ENCODE data around the gene MREG. TPM values are rescaled to one million over a fixed set of nuclear protein-coding genes. Genes with fewer than 3 reads are reported as not detected.
"Not testable (repeated sequence)": the region's sequence is repeated elsewhere in the genome, so short reads cannot be mapped to it uniquely, and the experiment has no call there.

MREG gene
- polyA plus RNA-seq, 1 donor = 5.5 TPM

DNA sequence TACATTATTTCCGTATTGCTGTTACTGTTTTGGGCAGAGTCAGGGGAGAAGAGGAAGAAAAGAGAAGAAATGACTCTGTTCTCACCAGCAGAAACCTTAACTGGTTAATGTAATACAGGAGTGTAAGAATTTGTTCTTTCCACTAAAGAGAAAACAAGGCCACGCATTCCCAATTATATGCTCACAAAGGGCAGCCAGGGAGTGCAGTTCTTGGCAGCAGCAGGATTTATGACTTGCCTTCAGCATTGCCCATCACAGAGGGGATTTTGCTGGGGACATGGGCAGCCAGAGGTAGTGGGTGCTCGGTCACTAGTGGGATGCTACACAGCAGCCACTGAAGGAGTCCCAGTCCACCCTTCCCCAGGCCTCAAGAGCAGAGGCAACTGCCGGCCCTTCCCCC is 18.4 kb downstream of the MREG start:
- Histone ChIP-seq H3K36me3 (ENCODE audit: control insufficient read depth, insufficient read depth, low read length) (peaks cover 15% of the 10 kb centered on the region), H3K4me1 (ENCODE audit: control insufficient read depth, insufficient read depth, low read length) (no peaks in the 10 kb centered on the region), H3K9me3 (ENCODE audit: control insufficient read depth, low read depth, low read length) (peaks cover 4% of the 10 kb centered on the region), H3K4me3 (ENCODE audit: low read length) (no peak overlapping the region), H3K27ac (ENCODE audit: low read length) (no peak overlapping the region), H3K27me3 (ENCODE audit: control insufficient read depth, insufficient read depth, low read length) (no peaks in the 10 kb centered on the region)
- no CpG with 5 or more reads among the region's 4 CpGs for WGBS (ENCODE audit: insufficient coverage, low lambda C conversion rate)
- no peak for DNase-seq

DNA sequence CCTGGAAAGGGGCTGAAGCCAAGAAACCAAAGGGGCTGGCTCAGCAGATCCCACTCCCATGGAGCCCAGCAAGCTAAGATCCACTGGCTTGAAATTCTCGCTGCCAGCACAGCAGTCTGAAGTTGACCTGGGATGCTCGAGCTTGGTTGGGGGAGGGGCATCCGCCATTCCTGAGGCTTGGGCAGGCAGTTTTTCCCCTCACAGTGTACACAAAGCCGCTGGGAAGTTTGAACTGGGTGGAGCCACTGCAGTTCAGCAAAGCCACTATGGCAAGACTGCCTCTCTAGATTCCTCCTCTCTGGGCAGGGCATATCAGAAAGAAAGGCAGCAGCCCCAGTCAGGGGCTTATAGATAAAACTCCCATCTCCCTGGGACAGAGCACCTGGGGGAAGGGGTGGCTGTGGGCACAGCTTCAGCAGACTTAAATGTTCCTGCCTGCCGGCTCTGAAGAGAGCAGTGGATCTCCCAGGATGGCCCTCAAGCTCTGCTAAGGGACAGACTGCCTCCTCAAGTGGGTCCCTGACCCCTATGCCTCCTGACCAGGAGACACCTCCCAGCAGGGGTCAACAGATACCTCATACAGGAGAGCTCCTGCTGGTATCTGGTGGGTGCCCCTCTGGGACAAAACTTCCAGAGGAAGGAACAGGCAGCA is 24.7 kb downstream of the MREG start:
- not testable (repeated sequence) for H3K27me3 ChIP-seq (ENCODE audit: control insufficient read depth, insufficient read depth, low read length); H3K4me3 ChIP-seq (ENCODE audit: low read length); H3K36me3 ChIP-seq (ENCODE audit: control insufficient read depth, insufficient read depth, low read length); H3K4me1 ChIP-seq (ENCODE audit: control insufficient read depth, insufficient read depth, low read length); H3K27ac ChIP-seq (ENCODE audit: low read length); H3K9me3 ChIP-seq (ENCODE audit: control insufficient read depth, low read depth, low read length); DNase-seq
- no CpG with 5 or more reads among the region's 5 CpGs for WGBS (ENCODE audit: insufficient coverage, low lambda C conversion rate)

DNA sequence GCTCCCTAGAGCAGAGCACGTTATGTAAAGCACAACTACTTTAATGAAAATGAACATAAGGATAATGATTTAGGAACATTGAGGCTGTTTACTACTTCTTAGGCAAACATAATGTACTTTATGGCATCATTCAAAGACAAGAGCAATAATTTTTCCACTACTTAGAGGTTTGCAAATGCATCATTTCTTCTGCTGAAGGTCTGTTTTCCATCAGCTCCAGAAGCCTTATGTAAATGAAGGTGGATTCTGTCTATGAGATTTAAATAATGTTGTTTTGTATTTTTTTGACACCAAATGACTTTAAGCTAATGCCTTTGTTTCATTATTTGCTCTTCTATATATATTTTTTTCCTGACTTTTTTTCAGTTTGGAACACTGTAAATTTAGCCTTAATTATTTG is 28.1 kb downstream of the MREG start:
- Histone ChIP-seq H3K4me3 (ENCODE audit: low read length) (no peak overlapping the region), H3K27ac (ENCODE audit: low read length) (no peak overlapping the region), H3K9me3 (ENCODE audit: control insufficient read depth, low read depth, low read length) (no peaks in the 10 kb centered on the region), H3K27me3 (ENCODE audit: control insufficient read depth, insufficient read depth, low read length) (no peaks in the 10 kb centered on the region), H3K4me1 (ENCODE audit: control insufficient read depth, insufficient read depth, low read length) (no peaks in the 10 kb centered on the region), H3K36me3 (ENCODE audit: control insufficient read depth, insufficient read depth, low read length) (peaks cover 4% of the 10 kb centered on the region)
- no peak for DNase-seq
- WGBS (ENCODE audit: insufficient coverage, low lambda C conversion rate) = no CpG with 5 or more reads among the region's 1 CpG

DNA sequence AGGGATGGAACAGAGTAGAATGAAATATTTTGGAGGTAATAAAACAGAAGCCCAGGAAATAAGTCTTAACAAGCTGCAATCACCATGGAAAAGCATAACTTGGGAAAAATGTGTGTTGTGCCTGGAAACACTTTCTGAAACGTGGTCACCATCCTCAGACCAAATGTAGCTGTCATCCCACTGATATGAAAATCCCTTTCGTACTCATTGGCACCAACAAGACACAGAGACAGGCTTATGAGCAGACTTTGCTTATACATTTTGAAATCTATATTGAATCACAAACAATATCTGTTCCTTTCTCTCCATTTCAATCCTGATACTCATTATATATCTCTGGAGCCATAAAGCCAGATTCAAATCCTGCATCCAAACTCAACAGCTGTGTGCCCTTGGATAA is 28.7 kb downstream of the MREG start:
- H3K4me1 ChIP-seq (ENCODE audit: control insufficient read depth, insufficient read depth, low read length) = no peaks in the 10 kb centered on the region
- WGBS (ENCODE audit: insufficient coverage, low lambda C conversion rate) = no CpG with 5 or more reads among the region's 2 CpGs
- no peaks in the 10 kb centered on the region for H3K9me3 ChIP-seq (ENCODE audit: control insufficient read depth, low read depth, low read length)
- H3K4me3 ChIP-seq (ENCODE audit: low read length) = no peak overlapping the region
- DNase-seq = no peak
- peaks cover 4% of the 10 kb centered on the region for H3K36me3 ChIP-seq (ENCODE audit: control insufficient read depth, insufficient read depth, low read length)
- H3K27me3 ChIP-seq (ENCODE audit: control insufficient read depth, insufficient read depth, low read length) = no peaks in the 10 kb centered on the region
- no peak overlapping the region for H3K27ac ChIP-seq (ENCODE audit: low read length)

DNA sequence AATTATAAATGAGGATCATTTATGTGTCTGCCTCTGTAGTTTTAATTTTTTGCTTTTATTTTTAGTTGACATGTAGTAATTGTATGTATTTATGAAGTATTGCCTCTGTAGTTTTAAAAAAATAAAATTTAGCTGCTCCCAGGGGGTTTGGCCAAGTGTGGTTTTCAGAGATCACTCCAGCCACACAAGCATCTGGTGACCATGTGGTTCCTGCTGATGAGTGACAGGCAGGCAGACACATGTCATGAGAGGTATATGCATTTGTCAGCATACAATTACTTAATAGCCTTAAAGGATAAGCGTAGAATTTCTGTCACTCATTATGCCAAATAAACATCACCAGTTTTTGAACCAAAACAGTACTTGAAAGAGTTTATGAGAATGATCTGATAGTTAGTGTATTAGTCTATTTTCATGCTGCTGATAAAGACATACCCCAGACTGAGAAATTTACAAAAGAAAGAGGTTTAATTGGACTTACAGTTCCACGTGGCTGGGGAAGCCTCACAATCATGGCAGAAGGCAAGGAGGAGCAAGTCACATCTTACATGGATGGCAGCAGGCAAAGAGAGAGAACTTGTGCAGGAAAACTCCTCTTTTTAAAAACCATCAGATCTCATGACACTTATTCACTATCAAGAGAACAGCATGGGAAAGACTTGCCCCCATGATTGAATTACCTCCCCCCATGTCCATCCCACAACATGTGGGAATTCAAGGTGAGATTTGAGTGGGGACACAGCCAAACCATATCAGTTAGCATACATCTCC is 29.6 kb downstream of the MREG start:
- Histone ChIP-seq H3K4me3 (ENCODE audit: low read length) (no peak overlapping the region), H3K9me3 (ENCODE audit: control insufficient read depth, low read depth, low read length) (no peaks in the 10 kb centered on the region), H3K4me1 (ENCODE audit: control insufficient read depth, insufficient read depth, low read length) (no peaks in the 10 kb centered on the region), H3K27ac (ENCODE audit: low read length) (no peak overlapping the region), H3K36me3 (ENCODE audit: control insufficient read depth, insufficient read depth, low read length) (peaks cover 4% of the 10 kb centered on the region), H3K27me3 (ENCODE audit: control insufficient read depth, insufficient read depth, low read length) (no peaks in the 10 kb centered on the region)
- WGBS (ENCODE audit: insufficient coverage, low lambda C conversion rate) = 67% methylated on average over 1 of the region's 2 CpGs
- DNase-seq = no peak

DNA sequence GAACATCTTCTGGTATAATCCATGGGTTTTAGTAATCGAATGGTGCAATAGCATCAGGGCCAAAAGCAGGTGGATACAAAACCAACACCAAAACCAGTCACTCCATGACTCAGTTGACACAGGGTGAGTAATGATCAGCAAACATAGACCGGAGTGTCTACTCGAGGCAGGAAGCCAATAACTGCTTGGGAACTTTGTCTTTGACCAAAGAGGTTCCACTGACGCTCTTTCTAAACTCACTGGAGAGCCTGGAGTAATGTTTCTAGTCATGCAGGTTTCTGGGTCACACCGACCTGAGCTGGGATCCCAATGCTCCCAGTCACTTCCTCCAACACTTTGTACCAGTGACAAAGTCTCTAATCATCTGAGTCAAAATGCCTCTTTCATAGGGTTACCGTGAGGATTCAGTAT is 30.9 kb downstream of the MREG start:
- Histone ChIP-seq H3K36me3 (ENCODE audit: control insufficient read depth, insufficient read depth, low read length) (peaks cover 2% of the 10 kb centered on the region), H3K27me3 (ENCODE audit: control insufficient read depth, insufficient read depth, low read length) (no peaks in the 10 kb centered on the region), H3K4me3 (ENCODE audit: low read length) (no peak overlapping the region), H3K4me1 (ENCODE audit: control insufficient read depth, insufficient read depth, low read length) (no peaks in the 10 kb centered on the region), H3K9me3 (ENCODE audit: control insufficient read depth, low read depth, low read length) (no peaks in the 10 kb centered on the region), H3K27ac (ENCODE audit: low read length) (no peak overlapping the region)
- no peak for DNase-seq
- WGBS (ENCODE audit: insufficient coverage, low lambda C conversion rate) = no CpG with 5 or more reads among the region's 6 CpGs

DNA sequence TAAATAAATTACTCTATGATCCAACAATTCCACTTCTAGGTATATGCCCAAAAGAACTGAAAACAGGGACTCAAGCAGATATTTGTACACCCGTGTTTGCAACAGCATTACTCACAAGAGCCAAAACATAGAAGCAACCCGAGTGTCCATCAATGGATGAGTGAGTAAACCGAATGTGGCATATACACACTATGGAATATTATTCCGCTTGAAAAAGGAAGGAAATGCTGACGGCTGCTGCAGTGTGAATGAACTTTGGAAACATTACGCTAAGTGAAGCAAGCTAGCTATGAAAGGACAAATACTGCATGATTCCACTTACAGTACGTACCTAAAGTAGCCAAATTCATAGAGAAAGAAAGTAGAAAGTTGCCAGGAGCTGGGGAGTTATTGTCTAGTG is 32.2 kb downstream of the MREG start:
- H3K9me3 ChIP-seq (ENCODE audit: control insufficient read depth, low read depth, low read length) = no peaks in the 10 kb centered on the region
- DNase-seq = no peak
- no peak overlapping the region for H3K27ac ChIP-seq (ENCODE audit: low read length)
- H3K27me3 ChIP-seq (ENCODE audit: control insufficient read depth, insufficient read depth, low read length) = no peaks in the 10 kb centered on the region
- 83% methylated on average over 2 of the region's 7 CpGs for WGBS (ENCODE audit: insufficient coverage, low lambda C conversion rate)
- peaks cover 2% of the 10 kb centered on the region for H3K36me3 ChIP-seq (ENCODE audit: control insufficient read depth, insufficient read depth, low read length)
- H3K4me3 ChIP-seq (ENCODE audit: low read length) = no peak overlapping the region
- H3K4me1 ChIP-seq (ENCODE audit: control insufficient read depth, insufficient read depth, low read length) = no peaks in the 10 kb centered on the region

DNA sequence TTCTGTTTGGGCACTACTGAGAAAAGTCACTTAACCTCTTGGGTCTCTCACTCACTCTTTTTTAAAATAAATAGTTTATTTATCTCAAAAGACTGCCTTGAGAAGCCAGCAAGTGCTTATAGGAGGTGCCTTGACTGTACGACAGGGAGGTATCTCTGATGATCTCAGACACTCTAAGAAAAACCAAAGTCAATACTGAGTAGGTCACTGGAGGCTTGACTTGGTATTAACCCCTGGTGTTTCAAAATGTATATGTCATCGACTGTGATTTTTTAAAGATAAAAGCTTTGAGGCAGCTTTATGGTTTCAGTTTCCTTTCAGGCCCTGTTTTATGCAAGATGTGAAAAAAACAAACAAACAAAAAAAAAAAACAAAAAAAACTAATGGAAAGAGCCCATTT is 33.7 kb downstream of the MREG start:
- 56% methylated on average over 1 of the region's 2 CpGs for WGBS (ENCODE audit: insufficient coverage, low lambda C conversion rate)
- H3K9me3 ChIP-seq (ENCODE audit: control insufficient read depth, low read depth, low read length) = no peaks in the 10 kb centered on the region
- H3K36me3 ChIP-seq (ENCODE audit: control insufficient read depth, insufficient read depth, low read length) = peaks cover 2% of the 10 kb centered on the region
- no peaks in the 10 kb centered on the region for H3K4me1 ChIP-seq (ENCODE audit: control insufficient read depth, insufficient read depth, low read length)
- no peak overlapping the region for H3K27ac ChIP-seq (ENCODE audit: low read length)
- H3K27me3 ChIP-seq (ENCODE audit: control insufficient read depth, insufficient read depth, low read length) = no peaks in the 10 kb centered on the region
- no peak for DNase-seq
- H3K4me3 ChIP-seq (ENCODE audit: low read length) = no peak overlapping the region

DNA sequence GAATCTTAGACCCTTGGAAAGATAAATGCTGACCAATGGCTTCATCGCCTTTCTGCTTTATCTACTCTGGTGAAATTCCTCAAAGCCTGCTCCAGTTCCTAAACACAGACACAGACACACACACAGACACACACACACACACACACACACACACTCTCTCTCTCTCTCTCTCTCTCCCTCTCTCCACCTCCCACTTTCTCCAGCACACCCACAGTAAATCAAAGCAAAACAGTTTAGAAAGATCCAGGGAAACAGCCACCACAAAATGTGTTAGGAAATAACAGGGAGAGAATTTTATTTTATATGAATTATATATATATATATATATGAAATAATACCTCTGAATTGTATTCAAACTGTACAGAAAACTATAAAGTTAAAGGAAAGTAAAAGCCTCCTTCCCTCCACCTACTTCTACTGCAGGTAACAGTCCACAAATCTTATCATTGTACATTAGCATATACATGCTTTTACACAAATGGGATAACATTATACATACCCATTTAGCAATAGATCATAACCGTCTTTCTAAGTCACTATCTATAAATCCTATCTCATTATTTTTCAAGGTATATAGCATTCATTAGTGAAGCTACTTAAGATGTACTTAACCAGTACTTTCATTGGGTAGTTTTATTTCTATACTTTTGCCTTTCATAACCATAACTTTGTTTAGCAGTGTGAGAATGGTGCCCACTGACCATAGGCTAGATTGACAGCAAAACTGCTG is 38.5 kb downstream of the MREG start:
- Histone ChIP-seq H3K27ac (ENCODE audit: low read length) (no peak overlapping the region), H3K9me3 (ENCODE audit: control insufficient read depth, low read depth, low read length) (no peaks in the 10 kb centered on the region), H3K4me1 (ENCODE audit: control insufficient read depth, insufficient read depth, low read length) (peaks cover 3% of the 10 kb centered on the region), H3K27me3 (ENCODE audit: control insufficient read depth, insufficient read depth, low read length) (no peaks in the 10 kb centered on the region), H3K4me3 (ENCODE audit: low read length) (no peak overlapping the region), H3K36me3 (ENCODE audit: control insufficient read depth, insufficient read depth, low read length) (peaks cover 3% of the 10 kb centered on the region)
- WGBS (ENCODE audit: insufficient coverage, low lambda C conversion rate) = no CpG with 5 or more reads among the region's 2 CpGs
- no peak for DNase-seq

DNA sequence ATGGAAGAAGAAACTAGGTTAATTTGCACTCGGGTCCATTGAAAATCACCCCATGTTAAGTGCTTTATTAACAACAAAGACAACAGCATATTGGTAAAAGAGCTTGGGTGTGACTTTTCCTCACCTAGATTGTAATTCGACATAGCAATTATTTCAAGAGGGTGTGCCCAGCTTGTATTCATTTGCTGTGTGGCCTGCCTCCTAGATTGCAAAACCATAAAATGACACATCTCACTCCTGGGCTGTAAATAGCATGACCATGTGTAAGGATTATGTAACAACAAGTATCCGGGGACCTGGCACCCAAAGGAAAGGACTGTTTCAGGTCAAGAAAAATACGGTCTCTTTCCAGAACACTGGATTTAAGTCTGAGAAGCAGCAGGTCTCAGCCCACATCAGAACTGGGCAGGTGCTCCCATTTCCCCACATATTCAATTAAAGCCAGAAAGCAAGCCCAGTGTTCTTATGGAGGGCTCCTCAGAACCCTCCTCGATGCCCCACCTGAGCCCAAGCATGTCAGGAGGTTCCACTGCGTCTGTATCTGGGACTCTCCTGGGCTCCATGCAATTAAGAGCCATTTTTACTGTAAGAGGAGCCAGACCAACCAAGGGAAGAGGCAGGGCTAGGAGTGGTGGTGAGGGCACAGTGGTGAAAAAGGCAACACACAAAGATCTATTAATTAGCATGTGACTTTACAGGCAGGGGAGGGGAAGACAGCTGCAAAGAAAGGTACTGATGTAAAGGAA is 39.2 kb downstream of the MREG start:
- Histone ChIP-seq H3K4me3 (ENCODE audit: low read length) (no peak overlapping the region), H3K9me3 (ENCODE audit: control insufficient read depth, low read depth, low read length) (no peaks in the 10 kb centered on the region), H3K27ac (ENCODE audit: low read length) (no peak overlapping the region), H3K36me3 (ENCODE audit: control insufficient read depth, insufficient read depth, low read length) (peaks cover 3% of the 10 kb centered on the region), H3K4me1 (ENCODE audit: control insufficient read depth, insufficient read depth, low read length) (peaks cover 3% of the 10 kb centered on the region), H3K27me3 (ENCODE audit: control insufficient read depth, insufficient read depth, low read length) (no peaks in the 10 kb centered on the region)
- DNase-seq = peak; percentile 67 to 82
- WGBS (ENCODE audit: insufficient coverage, low lambda C conversion rate) = no CpG with 5 or more reads among the region's 6 CpGs
